NT2/D1 (cell line): ENCODE results near the gene GGA1.
"Not testable (repeated sequence)": the region's sequence is repeated elsewhere in the genome, so short reads cannot be mapped to it uniquely, and the experiment has no call there.

ENCODE experiments used
- DNase-seq: peaks from one replicate; pipeline ENCODE4 v3.0.0-alpha.2; 2011; ENCODE audit warnings: low read depth, low spot score
- H3K27me3 ChIP-seq: 2 replicates; pipeline ENCODE4 v1.6.0; 2011; ENCODE audit warnings: mild to moderate bottlenecking; ENCODE audit not compliant: insufficient read length, insufficient read depth
- H3K36me3 ChIP-seq: 2 replicates; pipeline ENCODE4 v1.6.1; 2011; ENCODE audit warnings: mild to moderate bottlenecking, low read length, mixed read lengths; ENCODE audit not compliant: insufficient read depth, insufficient read length
- H3K4me1 ChIP-seq: 2 replicates; pipeline ENCODE4 v1.5.1; 2011; ENCODE audit not compliant: insufficient read depth, insufficient read length
- H3K4me3 ChIP-seq: 2 replicates; pipeline ENCODE4 v1.5.1; 2011; ENCODE audit warnings: low read depth; ENCODE audit not compliant: insufficient read length
- H3K9ac ChIP-seq: 2 replicates; pipeline ENCODE4 v1.6.0; 2011; ENCODE audit warnings: low read depth; ENCODE audit not compliant: insufficient read length
- H3K9me3 ChIP-seq: 2 replicates; pipeline ENCODE4 v1.5.1; 2011; ENCODE audit warnings: mild to moderate bottlenecking, low read length; ENCODE audit not compliant: insufficient read depth
- SUZ12 ChIP-seq: IDR thresholded peaks from 2 replicates; pipeline ENCODE4 v1.6.1; 2011; ENCODE audit not compliant: insufficient read length, insufficient read depth; ENCODE audit errors: extremely low read depth
- YY1 ChIP-seq: IDR thresholded peaks from 2 replicates; pipeline ENCODE4 v1.6.1; 2011; ENCODE audit not compliant: insufficient read length, insufficient read depth
- ZNF274 ChIP-seq: IDR thresholded peaks from 2 replicates; pipeline ENCODE4 v1.6.1; 2011; ENCODE audit warnings: mild to moderate bottlenecking, low read depth, low read length

Gene GGA1

DNA sequence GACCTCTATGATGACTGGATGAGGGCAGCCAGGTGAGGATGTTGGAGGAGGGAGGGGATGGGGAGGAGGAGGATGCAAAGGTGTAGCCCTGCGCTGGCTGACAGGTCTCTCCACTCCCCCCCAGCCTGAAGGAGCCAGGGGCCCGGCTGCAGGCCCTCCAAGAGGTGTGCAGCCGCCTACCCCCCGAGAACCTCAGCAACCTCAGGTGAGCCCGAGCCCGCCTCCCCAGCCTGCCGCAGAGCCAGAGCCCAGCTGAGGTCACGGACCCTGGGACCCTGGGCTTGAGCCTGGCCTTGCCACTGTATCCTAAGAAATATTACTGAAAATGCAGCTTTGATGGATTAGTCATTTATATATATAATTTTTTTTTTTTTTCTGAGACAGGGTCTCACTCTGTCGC, 38.7 kb downstream of the GGA1 start:
- H3K36me3 ChIP-seq: peaks cover 71% of the 10 kb centered on the region
- H3K4me3 ChIP-seq: no peak overlapping the region
- peaks cover 3% of the 10 kb centered on the region for H3K4me1 ChIP-seq
- TF ChIP-seq ZNF274: no peak
- no peak for TF ChIP-seq SUZ12
- H3K9ac ChIP-seq: no peak overlapping the region
- no peak for DNase-seq
- no peaks in the 10 kb centered on the region for H3K9me3 ChIP-seq
- H3K27me3 ChIP-seq: no peaks in the 10 kb centered on the region

DNA sequence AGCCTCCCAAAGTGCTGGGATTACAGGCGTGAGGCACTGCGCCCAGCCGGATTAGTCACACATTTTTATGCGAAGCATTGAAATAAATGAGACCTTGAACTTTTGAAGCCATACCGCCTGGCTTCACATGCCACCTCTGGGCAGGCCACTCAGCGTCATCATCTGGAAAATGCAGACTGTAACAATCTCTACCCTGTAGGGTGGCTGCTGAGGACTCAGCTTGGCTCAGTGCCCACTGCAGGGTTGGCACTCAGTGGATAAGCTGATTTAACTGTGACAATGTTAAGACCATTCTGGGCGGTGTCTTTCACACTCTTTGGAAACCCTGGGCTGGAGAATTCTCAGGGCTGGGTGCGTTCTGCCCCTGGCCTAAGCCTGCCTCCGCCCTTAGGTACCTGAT, 39.3 kb downstream of the GGA1 start:
- H3K4me1 ChIP-seq: peaks cover 3% of the 10 kb centered on the region
- no peak overlapping the region for H3K9ac ChIP-seq
- TF ChIP-seq ZNF274 (no peak), SUZ12 (no peak), YY1 (no peak)
- no peak for DNase-seq
- H3K27me3 ChIP-seq: no peaks in the 10 kb centered on the region
- H3K36me3 ChIP-seq: peaks cover 65% of the 10 kb centered on the region
- no peak overlapping the region for H3K4me3 ChIP-seq
- no peaks in the 10 kb centered on the region for H3K9me3 ChIP-seq

DNA sequence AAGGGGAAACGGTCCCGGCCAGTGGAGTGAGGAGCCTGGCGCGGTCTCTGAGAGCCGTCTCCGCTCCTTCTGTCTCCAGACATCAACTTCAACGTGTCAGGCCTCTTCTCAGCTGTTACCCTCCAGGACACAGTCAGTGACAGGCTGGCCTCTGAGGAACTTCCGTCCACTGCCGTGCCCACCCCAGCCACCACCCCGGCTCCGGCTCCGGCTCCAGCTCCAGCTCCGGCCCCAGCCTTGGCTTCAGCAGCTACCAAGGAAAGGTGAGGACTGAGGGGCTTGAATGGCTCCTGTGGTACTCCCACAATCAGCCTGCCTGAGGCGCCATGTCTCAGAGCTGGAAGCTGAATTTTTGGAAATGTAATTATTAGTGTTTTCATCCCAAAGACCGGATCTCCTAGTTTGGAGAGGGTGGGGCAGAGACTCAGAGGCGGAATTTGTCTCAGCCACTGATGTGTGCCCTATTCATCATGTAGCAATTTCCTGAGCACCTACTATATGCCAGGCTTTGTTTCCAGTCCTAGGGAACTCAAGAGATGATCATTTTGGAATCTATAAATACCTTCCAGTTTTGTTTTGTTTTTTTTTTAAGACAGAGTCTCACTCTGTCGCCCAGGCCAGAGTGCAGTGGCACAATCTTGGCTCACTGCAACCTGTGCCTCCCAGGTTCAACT, 42.0 kb downstream of the GGA1 start:
- DNase-seq: no peak
- Histone ChIP-seq H3K9ac (no peak overlapping the region), H3K36me3 (peaks cover 57% of the 10 kb centered on the region)

DNA sequence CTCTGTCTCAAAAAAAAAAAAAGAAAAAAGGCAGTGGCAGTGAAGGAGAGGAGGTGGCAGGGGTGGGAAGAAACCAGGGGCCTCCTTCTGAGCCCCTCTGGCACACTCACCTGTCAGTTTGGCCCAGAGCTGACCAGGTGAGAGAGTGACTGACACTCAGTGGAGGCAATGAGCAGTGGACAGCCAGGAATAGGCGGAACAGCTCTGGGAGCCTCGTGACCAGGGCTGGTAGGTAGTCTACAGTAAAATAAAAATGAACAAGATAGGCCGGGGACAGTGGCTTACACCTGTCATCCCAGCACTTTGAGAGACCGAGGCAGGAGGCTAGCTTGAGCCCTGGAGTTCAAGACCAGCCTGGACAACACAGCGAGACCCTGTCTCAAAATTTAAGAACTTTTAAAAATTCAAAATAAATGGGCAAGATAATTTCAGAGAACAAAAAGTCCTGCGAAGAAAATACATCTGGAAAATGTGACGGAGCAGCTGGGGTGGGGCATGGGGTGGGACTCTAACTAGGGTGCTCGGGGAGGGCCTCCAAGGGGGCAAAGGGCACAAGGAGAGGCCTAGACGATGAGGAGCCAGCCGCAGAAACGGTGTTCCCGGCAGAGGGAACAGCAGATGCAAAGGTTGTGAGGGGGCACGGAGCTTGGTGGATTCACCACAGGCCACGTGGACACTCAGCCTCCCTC, 46.1 kb downstream of the GGA1 start:
- H3K9ac ChIP-seq: no peak overlapping the region
- TF ChIP-seq SUZ12 (no peak), ZNF274 (no peak), YY1 (no peak)
- peaks cover 3% of the 10 kb centered on the region for H3K4me1 ChIP-seq

More for the DNA sequence above, 42.0 kb downstream of the GGA1 start:
- no peaks in the 10 kb centered on the region for H3K27me3 ChIP-seq
- H3K4me3 ChIP-seq: no peak overlapping the region
- H3K9me3 ChIP-seq: no peaks in the 10 kb centered on the region
- H3K4me1 ChIP-seq: no peaks in the 10 kb centered on the region
- TF ChIP-seq SUZ12 (no peak), ZNF274 (no peak), YY1 (no peak)

GRCh38 chr22:37655252-37655563, 46.6 kb downstream of the GGA1 start:
- Histone ChIP-seq H3K9me3 (no peaks in the 10 kb centered on the region), H3K4me3 (no peak overlapping the region), H3K36me3 (peaks cover 28% of the 10 kb centered on the region), H3K27me3 (no peaks in the 10 kb centered on the region), H3K4me1 (peaks cover 5% of the 10 kb centered on the region), H3K9ac (no peak overlapping the region)
- DNase-seq: no peak
- no peak for TF ChIP-seq SUZ12
- TF ChIP-seq ZNF274: no peak
- no peak for TF ChIP-seq YY1

More for the DNA sequence above, 46.1 kb downstream of the GGA1 start:
- Histone ChIP-seq H3K36me3 (peaks cover 32% of the 10 kb centered on the region), H3K27me3 (no peaks in the 10 kb centered on the region), H3K9me3 (no peaks in the 10 kb centered on the region), H3K4me3 (no peak overlapping the region)
- DNase-seq: no peak

GRCh38 chr22:37656583-37656982, 47.9 kb downstream of the GGA1 start:
- not testable (repeated sequence) for DNase-seq, H3K4me3 ChIP-seq, H3K27me3 ChIP-seq, H3K9ac ChIP-seq, H3K9me3 ChIP-seq
- H3K4me1 ChIP-seq: peaks cover 15% of the 10 kb centered on the region
- peaks cover 24% of the 10 kb centered on the region for H3K36me3 ChIP-seq

DNA sequence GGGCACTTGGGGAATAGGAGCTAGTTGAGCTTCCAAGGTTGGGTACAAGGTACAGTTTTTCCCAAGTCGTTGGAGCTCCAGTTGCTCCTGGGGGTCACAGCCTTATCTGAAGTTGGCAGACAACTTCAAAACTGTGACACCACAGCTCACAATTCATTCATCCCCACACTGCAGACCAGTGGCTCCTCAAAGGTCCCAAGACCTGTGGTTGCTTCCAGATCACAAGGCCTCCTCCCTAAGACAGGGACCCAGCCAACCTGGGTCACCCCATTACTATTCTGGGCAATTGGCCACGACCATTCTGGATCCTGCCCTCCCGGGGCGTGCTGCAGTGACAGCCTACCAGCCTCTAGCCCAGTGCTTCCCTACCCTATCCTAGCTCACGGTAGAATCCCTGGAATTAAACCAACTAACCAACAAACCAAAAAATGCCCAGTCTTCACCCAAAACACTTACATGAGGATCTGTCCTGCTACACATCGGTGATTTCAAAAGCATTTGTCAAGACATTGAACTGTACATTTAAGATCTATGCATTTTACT, 49.0 kb downstream of the GGA1 start:
- Histone ChIP-seq H3K4me3 (peak overlapping the region; percentile 42), H3K27me3 (no peaks in the 10 kb centered on the region), H3K4me1 (peaks cover 17% of the 10 kb centered on the region), H3K36me3 (peaks cover 27% of the 10 kb centered on the region), H3K9ac (peak overlapping the region; percentile 71), H3K9me3 (no peaks in the 10 kb centered on the region)
- no peak for DNase-seq
- no peak for TF ChIP-seq ZNF274
